GM19455 (cell line): Measurements from ENCODE around the gene C4orf51.

ENCODE experiments used
- ATAC-seq: cut with Tn5 transposase; IDR thresholded peaks from one replicate; pipeline ENCODE4 v1.9.1; 2021; ENCODE audit not compliant: unreplicated experiment

C4orf51 gene

GRCh38 chr4:145709336-145709735 lies 29.4 kb downstream of the C4orf51 start:
- ATAC-seq = no peak

- ATAC-seq = no peak
Measured at GRCh38 chr4:145709843-145710242, 29.9 kb downstream of the C4orf51 start.

GRCh38 chr4:145716200-145716599 lies 36.3 kb downstream of the C4orf51 start:
- ATAC-seq = no peak

- ATAC-seq = no peak
Measured at GRCh38 chr4:145716661-145717200, 36.8 kb downstream of the C4orf51 start.

GRCh38 chr4:145719752-145720624 lies 40.0 kb downstream of the C4orf51 start:
- ATAC-seq = peak; percentile 60

- ATAC-seq = peak; percentile 27
Measured at GRCh38 chr4:145720656-145721055, 40.7 kb downstream of the C4orf51 start.

- ATAC-seq = no peak
Measured at GRCh38 chr4:145722561-145722960, 42.6 kb downstream of the C4orf51 start.

- no peak for ATAC-seq
Measured at GRCh38 chr4:145723336-145723735, 43.4 kb downstream of the C4orf51 start.

- ATAC-seq = no peak
Measured at GRCh38 chr4:145730026-145730425, 50.1 kb downstream of the C4orf51 start.

GRCh38 chr4:145731028-145731427 lies 51.1 kb downstream of the C4orf51 start:
- no peak for ATAC-seq

GRCh38 chr4:145732001-145732815 lies 52.3 kb downstream of the C4orf51 start:
- no peak for ATAC-seq

GRCh38 chr4:145732895-145733880 lies 53.2 kb downstream of the C4orf51 start:
- ATAC-seq = peak; percentile 87

- ATAC-seq = no peak
Measured at GRCh38 chr4:145734031-145734430, 54.1 kb downstream of the C4orf51 start.

- peak; percentile 37 for ATAC-seq
Measured at GRCh38 chr4:145734576-145735346, 54.8 kb downstream of the C4orf51 start.

- ATAC-seq = no peak
Measured at GRCh38 chr4:145735347-145735675, 55.4 kb downstream of the C4orf51 start.

GRCh38 chr4:145735827-145736226 lies 55.9 kb downstream of the C4orf51 start:
- no peak for ATAC-seq

- ATAC-seq = no peak
Measured at GRCh38 chr4:145736241-145736831, 56.4 kb downstream of the C4orf51 start.

- no peak for ATAC-seq
Measured at GRCh38 chr4:145739845-145740244, 59.9 kb downstream of the C4orf51 start.

GRCh38 chr4:145740806-145741205 lies 60.9 kb downstream of the C4orf51 start:
- no peak for ATAC-seq
